Measurements from ENCODE around the gene POU3F3. TPM values are rescaled to one million over a fixed set of nuclear protein-coding genes. Genes with fewer than 3 reads are reported as not detected.

The POU3F3 gene
- total RNA-seq, 2 donors from 2014 or later = 0.15 to 0.34 TPM

DNA sequence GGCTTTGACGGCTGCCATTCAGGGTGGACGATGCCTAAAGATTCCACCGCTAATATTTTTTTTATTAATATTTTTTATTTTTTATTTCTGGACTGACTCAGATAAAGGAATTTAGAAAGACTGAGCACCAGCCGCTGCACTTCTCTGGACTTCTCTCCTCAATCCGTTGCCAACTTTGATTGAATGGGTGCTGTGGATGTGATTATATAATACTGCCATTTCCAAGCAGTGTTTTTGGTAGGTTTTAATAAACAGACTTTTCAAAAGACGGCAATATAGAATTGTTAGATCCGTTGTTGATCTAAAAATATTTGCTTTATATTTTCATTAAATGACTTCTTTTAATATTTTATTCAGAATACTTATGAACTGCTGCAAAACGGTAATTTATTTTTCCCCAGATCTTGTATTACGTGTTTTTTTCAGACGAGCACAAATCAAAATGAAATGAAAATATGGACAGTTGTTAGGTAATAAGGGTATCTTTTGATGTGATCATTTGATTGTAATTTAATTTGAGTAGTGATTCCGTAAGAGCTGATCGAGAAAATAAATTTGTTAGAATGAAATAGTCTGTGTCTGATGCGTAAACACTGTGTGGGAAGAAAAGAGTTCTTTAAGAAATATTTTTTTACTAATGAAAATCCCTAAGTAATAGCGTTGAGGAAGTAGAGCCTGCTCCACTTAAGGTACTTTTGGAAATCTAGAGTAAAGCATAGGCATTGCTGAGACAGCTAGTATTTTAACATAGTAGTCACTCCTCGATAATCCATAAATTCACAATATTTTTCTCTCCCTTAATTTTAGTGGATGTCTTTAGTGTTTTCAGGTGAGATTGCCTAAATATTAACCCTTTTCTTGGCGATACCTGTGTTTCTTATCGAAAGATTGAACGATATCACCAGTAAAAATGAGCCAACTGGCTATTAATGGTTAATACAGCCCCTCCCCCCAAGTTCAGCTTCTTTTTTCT is 4.4 kb downstream of the POU3F3 start:
- DNase-seq = no peak
- no peak for ATAC-seq
- intact Hi-C loops (cut with DNase I, micrococcal nuclease) = no loop called here

DNA sequence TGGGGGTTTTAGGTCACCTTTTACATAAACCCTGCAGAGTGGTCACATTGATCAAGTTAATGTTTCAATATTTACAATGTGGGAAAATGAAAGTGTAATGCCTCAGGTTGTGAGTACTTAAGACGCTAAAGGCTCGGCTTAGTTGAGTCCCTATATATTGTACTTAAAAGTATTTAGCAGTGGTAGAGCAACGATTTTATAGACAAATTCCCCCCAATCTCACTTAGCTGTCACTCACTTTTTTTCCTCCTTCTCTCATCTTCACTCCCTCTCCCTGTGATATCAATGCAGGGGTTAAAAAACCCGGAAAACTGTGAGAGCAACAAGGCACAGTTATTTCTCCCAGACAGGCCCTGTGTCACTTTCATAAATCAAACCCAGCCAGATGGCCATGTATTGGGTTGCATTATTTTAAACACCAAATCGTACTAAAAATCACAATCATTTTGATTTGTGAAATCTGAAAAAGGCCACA is 5.4 kb downstream of the POU3F3 start:
- ATAC-seq (no peak), DNase-seq (no peak)
- intact Hi-C loops (cut with DNase I, micrococcal nuclease) = no loop called here

DNA sequence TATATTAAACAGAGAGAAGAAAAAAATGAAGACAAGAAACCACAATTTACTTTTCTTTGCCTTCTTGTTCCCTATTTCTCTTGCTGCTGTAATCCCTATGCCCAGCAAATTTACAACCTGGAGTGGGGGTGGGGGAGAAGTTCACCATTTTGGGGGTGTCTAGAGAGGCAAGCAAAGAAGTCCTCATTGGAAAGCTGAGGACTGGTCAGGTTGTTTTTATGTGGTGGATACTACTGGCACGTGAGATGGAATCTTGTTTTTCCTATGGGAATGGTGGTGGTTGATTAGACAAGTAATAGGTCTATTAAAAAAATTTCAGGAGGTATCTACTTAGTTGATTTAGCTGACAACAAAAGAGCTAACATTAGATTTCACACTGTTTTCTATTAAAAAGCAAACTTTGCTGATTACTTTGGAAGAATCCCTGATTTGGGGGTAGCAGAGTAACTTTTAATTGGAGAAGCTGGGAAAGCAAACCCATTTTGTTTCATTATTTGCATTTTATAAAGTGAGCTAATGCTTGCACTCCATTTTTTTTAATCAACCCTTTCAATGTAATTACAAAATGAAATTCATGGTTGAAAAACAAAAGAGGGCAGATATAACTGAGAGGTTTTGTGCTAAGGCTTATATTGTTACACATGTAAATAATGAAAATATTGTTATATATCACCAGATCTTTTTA is 6.0 kb downstream of the POU3F3 start:
- no peak for DNase-seq
- intact Hi-C loops (cut with DNase I, micrococcal nuclease) = no loop called here
- ATAC-seq = no peak

DNA sequence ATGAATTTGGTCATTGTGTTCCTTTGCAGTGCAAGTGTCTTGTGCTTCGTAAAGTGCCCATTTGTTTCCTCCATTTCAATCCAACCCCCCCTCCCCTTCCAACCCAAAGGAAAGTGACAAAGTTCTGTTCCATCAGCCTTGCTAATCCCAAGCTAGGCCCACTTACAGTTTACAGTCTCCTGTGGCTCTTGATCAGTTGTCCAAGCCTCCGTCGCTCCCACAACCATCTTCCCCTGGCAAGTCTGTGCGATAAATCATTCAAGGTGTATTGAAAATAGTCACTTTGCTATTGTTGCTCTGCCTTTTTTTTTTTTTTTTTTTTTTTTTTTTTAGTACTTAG is 6.5 kb downstream of the POU3F3 start:
- intact Hi-C loops (cut with DNase I, micrococcal nuclease) = no loop called here
- DNase-seq (no peak), ATAC-seq (no peak)

DNA sequence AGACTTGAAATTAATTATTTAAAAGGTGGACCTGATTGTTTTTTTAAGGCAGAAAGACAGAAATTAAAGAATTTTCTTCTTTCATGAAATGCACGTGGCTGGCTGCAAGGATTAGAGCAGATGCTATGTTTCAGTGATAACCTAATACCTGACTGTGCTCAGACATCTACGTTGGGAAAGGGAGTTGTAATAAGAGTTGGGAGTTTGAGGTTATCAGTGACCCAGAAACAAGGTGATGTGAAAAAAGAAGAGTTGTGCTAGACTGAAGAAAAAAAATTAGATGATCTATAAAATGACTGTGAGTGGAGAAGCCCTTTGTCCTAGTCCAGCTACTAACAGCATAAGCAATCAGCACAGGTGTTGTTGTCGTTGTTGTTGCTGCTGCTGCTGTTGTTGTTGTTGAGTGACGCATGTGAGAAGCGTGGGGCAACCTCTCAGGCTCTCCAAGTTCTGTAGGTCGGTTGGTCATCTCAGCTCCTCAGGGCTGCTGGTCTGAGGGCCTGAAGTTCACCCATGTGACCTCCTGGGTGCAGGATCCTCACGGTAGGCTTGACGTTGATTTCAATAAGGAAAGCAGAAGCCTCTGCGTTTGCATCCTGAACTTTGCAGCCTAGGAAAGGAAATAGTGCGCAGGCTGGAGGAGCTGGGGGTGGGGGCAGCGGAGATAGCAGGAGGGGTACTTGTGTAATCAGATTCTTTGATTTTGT is 7.6 kb downstream of the POU3F3 start:
- DNase-seq = no peak
- intact Hi-C loops (cut with DNase I, micrococcal nuclease) = no loop called here
- no peak for ATAC-seq

DNA sequence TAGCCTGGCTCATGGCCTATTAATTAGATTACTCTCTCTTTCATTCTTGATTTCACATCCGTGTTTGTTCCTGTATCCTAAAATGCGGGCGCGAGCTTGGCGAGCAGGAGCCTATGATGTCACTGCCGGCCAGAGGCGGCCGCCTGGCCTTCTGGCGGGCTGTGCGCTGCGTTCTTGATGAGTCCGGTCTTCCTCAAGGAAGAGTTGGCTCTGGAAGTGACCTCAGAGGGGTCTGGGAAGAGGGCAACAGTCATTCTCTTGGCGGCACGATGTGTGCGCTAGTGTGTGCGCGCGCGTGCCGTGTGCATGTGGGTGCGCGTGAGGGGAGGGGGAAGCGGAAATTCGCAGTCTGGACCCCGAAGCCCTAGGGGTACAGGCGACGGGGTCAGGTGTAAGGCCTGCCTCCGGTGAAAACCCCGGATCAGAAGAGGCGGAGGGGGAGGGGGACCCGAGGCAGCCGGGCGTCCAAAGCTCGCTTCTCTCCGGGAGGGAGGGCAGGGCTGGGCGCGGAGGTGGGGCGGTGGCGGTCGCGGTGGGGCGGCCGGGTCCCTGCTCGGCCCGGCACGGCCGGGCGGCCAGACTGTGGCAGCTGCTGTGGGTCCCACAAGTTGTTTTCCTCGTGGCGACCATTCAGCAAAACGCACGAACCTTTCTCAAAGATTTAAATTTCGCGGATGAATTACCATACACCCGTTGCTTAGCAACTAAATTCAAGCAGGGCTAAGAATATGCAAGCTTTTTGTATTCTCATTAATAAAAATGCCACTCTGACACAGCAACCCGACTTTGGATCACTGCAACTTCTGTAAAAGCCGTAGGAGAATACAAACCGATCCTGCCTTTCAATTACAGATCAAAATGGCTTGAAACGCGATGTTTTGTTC is 8.4 kb downstream of the POU3F3 start:
- no peak for ATAC-seq
- intact Hi-C loops (cut with DNase I, micrococcal nuclease) = no loop called here
- DNase-seq = no peak

DNA sequence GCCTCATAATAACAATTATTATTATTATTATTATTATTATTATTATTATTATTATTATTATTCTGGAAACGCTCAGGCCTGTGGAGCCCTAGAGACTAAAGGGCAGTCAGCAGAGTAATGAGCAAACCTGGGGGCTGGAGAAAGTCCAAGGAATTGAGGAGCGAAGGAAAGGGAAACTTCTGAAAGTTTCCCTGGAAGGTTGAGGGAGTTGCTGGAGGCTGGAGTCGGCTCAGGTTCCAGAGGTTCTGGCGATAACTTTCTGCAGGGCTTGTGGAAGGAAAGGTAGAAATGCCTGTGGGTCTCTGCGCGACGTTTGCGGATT is 9.2 kb downstream of the POU3F3 start:
- intact Hi-C loops (cut with DNase I, micrococcal nuclease) = no loop called here
- no peak for DNase-seq
- ATAC-seq = no peak

DNA sequence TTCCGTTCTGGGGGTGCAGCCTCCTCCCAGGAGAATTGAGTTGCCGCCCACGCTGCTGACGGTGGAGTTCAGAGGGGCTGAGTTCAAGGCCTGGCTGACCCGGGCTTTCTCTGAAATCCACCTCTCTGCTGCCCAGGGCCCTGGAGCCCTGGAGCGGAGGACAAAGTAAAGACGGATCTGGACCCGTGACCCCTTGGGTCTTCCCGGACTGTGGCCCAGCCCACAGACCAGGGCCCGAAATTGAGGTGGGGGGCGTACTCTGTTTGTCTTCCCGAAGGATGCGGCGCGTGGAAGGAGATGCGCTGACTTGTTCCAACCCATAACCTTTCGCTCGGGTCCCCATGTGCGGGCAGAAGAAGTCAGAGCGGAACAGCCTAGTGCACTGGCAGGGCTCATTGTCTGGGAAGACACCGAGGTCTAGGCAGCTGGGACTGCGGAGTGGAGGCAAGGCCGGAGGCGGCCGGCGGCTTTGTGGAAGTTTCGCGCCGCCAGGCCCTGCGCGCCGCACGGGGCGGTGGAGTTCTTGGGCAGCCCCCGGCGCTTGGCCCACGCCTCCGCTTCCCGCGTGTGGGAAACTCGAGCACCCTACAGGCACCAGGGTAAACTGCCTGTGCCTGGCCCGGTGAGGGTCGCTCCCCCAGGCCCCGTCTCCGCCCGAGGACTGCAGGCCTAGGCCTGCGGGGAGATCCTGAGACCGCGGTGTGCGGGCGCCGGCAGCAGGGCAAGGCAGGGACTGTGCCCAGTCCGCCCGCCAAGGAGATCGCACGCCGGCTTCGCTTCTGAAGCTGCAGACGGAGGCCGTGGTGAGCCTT is 9.8 kb downstream of the POU3F3 start:
- ATAC-seq = no peak
- intact Hi-C loops (cut with DNase I, micrococcal nuclease) = no loop called here
- DNase-seq = no peak

DNA sequence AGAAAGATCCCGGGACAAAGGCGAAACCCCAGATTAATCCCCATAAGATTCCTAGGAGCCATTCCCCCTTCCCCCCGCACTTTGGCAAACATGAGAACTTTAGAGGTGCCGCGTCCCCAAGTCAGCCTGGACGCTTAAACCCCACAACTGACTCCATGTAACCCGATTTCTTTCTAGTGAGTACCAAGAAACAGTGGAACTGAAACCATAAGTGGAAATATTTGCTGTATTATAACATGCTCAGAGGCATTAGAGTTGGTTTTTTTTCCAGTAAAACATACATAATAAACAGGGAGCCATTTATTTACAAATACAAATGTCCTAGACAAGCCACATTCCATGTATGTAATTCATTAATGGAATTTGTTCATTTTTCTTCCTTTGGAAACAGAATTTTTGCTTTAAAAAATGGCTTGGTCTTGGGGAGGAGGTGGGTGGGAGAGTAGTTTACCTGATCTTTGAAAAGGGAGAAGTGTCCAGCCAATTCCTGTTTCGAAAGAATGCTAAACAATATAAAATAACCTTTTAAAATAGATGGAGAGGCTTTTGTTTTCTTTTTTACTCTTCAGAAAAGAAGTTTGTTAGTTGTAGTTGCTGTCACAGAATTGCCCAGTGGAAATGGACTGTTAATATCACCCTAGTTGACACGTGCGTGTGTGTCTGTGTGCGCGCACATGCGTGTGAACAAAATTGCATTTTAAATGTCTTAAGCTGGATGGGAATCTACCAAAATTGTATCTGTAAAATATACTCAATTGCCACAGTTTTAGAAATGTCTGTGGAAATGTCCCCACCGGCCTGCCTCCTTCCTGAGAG is 10.6 kb downstream of the POU3F3 start:
- DNase-seq (no peak), ATAC-seq (no peak)
- intact Hi-C loops (cut with DNase I, micrococcal nuclease) = no loop called here

DNA sequence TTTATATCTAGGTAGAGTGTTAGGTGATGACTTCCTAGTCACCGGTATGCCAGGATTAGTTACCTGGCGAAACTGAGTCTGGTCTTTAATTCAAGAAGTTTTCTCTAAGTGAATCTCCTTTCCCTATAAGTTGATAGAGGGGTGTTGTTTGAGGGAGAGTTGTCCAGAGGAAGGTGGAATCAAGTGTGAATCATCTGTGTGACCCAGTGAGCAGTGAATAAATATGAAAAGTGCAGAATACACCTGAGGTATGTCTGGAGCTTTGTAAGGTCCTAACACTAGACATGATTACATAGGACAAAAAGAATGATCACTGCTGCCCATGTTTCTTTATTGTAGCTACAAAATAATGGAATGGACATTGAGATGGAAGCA is 11.2 kb downstream of the POU3F3 start:
- intact Hi-C loops (cut with DNase I, micrococcal nuclease) = no loop called here

DNA sequence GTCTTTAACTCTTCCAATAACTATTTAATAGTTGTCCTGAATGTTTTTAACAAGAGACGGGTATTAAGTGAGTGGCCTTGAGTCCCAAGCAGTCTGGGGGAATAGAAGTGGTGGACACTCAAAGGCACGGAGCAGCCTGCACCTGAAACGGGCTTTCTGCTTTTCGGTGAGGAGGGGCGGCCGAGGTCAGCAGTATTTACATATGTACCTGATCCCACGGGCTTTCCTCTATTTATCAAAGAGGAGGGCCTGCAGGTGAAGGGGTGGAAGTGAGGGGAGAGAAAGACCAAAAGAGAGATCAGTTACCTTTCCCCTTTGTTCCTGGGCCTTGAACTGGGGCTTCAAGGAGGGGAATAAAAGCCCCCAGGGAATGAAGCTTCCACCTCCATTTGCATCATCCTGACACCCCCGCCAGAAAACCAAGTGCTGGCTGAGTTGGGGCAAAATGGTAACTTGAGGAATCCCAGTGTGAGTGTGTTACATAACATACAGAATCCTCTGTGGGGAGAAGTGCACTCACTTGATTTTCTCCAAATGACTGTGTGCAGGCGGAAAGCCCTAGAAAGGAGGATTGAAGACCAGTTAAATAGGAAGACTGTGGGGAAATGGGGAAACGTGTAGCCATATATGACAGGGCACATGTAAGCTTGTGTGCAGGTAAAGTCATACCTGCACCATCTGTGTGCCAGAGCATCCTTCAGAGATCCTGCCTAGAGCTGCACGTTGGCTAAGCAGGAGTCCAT is 12.4 kb downstream of the POU3F3 start:
- intact Hi-C loops (cut with DNase I, micrococcal nuclease) = no loop called here
- DNase-seq (no peak), ATAC-seq (no peak)

More for the DNA sequence above, 11.2 kb downstream of the POU3F3 start:
- ATAC-seq = no peak
- no peak for DNase-seq

DNA sequence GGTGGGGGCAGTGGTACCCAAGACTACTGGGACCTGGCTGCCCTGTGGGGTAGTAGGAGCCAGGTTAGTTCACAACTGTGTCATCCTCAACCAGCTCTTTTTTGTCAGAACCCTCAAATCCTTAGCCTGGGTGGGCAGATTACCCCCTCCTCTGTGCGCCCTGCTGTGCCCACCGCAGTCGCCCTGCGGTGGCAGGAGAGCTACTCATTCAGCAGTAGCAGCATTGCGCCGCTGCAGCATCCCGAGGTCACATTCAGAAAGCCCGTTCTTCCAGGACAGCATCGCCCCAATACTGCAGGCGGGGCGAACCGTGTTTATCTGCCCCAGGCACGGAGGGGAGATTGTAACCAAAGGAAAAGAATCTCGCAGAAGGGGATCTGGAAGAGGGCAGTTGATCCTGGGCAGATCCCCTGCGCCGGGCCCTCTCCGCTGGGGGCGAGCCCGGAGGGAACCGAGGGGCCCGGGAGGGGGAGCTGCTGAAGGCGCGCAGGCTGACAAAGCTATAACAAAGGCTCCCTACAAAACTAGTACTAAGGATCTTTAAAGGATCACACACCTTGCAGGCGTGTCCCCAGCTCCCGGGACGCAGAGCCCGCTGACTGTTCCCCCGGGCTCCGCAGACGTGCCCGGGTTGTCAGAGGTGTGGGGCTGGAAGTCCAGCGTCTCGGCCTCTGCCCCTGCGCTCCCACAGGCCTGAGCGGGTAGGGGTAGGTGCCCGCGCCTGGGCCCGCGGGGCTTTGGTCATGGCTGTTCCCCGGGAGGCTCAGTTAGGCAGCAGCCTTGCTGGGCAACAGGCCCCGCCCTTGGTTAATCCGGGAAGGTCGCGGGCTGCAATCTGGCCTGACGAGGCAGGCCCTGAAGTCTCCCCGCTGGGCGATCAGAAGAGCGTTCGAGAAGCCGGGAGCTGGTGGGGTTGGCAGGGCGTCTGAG is 13.2 kb downstream of the POU3F3 start:
- ATAC-seq (no peak), DNase-seq (no peak)
- intact Hi-C loops (cut with DNase I, micrococcal nuclease) = no loop called here

DNA sequence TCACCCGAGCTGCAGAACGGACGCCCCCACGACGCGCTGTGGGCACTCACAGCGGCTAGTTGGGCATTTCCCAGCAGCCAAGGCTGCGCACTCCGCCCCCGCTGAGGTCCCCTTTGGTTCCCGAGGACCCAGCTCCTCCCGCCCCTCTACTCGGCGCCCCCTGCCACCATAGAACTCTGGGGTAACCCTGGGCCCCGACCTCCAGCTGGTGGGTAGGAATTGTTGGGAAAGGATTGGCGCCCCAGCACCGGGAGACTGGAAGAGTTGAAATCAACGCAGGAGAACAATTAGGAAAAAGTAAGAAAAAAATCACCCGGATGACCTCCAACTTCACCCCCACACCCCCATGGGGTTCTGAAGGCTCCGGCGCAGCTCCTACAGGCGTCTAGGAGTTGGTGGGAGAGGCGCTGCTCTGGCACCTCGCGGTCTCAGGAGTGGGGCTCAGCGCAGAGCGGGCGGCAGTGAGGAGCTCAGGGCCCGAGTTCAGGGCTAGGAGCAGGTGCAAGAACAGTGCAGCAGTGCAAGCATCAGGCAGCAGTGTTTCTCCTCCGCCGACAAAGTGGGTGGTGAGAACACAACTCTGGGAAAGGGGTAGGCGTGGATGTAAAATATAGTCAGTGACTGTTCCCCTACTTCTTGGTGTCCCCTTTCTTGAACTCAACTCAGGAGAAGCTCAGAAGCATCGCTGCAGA is 14.0 kb downstream of the POU3F3 start:
- ATAC-seq (no peak), DNase-seq (no peak)
- intact Hi-C loops (cut with DNase I, micrococcal nuclease) = no loop called here

DNA sequence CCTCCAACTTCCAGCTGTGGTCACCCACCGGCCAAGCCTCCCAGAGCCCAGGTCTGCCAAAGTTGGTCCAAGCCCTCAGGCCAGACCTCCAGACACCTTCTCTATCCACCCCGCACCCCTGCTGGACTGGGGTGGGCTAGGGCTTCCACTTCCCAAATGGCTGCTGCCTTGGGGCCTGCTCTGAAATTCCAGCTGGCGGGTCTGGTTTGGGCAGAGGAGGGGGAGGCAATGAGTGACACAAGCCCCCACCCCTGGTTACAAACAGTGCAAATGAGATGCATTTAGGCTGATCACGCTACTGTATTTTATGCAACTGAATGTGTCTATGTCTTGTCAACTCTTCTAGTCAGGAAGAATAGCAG is 14.6 kb downstream of the POU3F3 start:
- ATAC-seq = no peak
- DNase-seq = no peak
- intact Hi-C loops (cut with DNase I, micrococcal nuclease) = no loop called here

Measured in left colon (tissue), 2 donors.